HG03175 (cell line): ENCODE data around the gene CACNA2D4.
"Not testable (repeated sequence)": the region's sequence is repeated elsewhere in the genome, so short reads cannot be mapped to it uniquely, and the experiment has no call there.

Experiments
- ATAC-seq: cut with Tn5 transposase; IDR thresholded peaks from one replicate; pipeline ENCODE4 v1.9.1; 2021; ENCODE audit warnings: mild to moderate bottlenecking, moderate library complexity; ENCODE audit not compliant: unreplicated experiment

The CACNA2D4 gene

DNA sequence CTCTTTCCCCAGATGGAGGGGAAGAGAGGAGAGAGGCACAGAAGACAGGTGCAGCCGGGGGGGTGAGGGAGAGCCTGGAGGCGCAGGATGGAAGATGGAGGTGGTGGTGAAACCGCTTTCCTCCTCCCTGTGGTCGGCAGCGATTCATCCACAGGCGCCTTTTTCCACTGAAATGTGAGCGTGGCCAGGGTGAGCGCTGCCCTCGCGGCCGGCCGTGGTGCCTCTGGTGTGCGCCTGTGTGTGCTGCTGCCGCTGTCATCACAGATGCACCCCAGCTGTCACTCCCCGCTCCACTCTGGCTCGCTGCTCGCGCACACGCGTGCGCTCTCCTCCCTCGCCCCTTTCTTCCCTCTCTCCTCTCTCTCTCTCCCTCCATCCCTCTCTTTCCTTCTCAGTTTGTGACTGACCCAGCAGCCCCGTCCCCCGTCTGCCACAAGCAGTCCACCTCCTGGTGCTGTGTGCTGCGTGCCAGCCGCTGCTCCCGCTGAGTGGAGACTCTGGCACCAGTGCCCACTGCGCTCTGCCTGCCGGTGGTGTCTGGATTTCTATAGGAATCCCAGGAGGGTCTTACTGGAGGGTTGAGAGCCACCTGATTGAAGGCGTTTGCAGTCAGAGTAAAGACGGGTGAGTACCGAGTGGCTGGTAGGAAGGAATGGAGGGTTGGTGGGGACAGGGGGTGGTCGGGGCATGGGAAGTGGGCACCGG lies 98.1 kb downstream of the CACNA2D4 start, which contains the start of gene LRTM2:
Gene LRTM2 (plus strand): TSS at position 375 of the 705 bp plus-strand sequence. CDS start 7,584 bp downstream, outside the sequence.
- ATAC-seq, result no peak

GRCh38 chr12:1819571-1819970 lies 98.9 kb downstream of the CACNA2D4 start:
- no peak for ATAC-seq

DNA sequence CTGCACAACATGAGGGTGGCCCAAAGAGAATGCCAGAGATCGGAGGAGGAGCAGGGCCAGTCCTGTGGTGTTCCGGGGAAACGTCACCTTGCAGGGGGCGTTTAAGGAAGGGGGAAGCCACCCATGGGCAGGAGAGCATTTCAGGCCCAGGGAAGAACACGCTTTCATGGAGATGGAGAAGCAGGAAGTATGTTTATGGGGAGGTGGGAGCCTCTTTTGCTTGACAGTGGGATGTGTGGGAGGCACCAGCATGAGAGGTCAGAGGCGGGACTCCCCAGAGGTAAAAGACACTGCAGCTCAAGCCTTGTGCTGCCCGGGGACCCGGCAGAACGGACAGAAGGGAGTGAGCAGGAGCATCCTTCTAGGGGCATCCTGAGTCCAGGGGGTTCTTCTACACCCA lies 99.4 kb downstream of the CACNA2D4 start:
- no peak for ATAC-seq

DNA sequence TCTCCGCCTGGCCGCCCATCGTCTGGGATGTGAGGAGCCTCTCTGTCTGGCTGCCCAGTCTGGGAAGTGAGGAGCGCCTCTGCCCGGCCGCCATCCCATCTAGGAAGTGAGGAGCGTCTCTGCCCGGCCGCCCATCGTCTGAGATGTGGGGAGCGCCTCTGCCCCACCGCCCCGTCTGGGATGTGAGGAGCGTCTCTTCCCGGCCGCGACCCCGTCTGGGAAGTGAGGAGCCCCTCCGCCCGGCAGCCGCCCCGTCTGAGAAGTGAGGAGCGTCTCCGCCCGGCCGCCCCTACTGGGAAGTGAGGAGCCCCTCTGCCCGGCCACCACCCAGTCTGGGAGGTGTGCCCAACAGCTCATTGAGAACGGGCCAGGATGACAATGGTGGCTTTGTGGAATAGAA lies 100.5 kb downstream of the CACNA2D4 start:
- not testable (repeated sequence) for ATAC-seq

GRCh38 chr12:1816730-1817348 lies 101.6 kb downstream of the CACNA2D4 start:
- no peak for ATAC-seq

DNA sequence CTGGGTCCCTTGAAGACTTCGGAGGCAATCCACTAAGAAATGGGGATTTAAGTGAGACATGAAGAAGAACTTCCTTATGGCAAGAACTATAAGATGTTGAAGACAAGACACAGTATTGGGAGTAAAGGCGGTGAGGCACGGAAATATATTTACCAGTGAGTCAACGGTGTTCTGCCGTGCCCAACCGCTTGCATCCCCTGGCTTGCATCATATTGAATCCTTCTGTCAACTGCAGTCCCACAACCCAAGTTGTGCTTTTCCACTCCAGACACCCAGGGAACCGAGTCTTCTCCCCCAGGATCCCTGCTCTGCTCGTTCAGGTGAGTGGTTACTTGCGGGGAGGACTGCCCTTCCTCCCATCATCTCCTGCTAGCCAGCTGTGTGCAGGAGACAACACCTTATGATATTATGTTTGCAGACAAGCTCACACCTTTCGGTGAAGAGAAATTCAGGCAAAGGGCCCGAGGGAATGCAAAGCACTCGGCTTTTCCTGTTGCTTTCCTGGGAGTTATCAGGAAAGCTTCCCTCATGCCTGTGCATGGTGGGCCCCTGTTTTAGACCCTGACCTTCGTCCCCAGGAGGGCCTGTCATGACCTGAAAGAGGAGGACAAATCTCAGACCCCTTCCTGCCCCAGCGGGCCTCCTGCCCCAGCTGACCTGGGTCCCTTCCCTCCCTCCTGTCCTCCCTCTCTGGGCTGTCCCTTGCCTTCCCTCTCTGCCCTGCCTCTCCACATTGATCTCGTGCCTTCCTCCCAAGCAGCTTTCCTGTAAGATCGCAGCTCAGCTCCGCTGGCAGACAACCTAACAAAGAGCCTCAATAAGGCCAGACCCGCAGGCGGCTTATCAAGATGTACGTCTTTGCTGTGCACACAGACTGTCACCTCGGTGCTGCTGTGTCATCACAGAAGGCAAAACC lies 102.4 kb downstream of the CACNA2D4 start:
- ATAC-seq, result no peak

DNA sequence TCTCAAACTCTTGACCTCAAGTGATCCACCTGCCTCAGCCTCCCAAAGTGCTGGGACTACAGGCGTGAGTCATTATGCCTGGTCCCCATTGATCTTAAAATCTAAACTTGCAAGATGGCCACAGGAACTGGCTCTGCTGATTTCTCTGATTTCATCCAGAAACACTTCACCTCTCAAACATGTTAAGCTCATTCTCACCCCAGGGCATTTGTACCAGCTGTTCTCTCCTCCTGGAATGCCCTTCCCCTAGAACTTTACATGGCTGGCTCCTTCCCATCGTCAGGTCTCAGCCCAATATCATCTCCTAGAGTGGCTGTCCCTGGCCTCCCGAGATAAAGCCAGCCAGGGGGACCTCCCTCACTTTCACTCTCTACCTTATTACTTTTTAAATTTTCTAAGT lies 103.3 kb downstream of the CACNA2D4 start:
- ATAC-seq, result no peak

DNA sequence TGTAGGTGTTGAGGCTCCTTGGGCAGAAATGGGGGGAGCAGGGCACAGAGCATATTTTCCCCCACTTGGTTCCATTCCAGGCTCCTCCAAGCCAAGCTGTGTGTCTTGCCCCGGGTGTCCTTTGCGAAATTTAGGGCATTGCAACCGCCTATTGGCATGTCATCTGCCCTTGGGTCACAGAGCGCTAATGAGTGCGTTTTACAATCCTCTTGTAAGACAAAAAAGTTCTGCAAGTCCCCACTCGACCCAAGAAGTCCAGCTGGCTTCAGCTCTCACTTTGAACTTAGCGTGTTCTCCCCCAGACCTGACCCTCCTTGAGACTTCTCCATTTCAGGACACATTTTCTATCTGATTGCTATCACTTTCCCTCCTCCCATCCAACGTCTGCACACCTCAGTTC lies 104.2 kb downstream of the CACNA2D4 start:
- no peak for ATAC-seq

- ATAC-seq, result no peak
Measured at GRCh38 chr12:1812650-1813302, 105.7 kb downstream of the CACNA2D4 start.

GRCh38 chr12:1811948-1812291 lies 106.5 kb downstream of the CACNA2D4 start:
- no peak for ATAC-seq

DNA sequence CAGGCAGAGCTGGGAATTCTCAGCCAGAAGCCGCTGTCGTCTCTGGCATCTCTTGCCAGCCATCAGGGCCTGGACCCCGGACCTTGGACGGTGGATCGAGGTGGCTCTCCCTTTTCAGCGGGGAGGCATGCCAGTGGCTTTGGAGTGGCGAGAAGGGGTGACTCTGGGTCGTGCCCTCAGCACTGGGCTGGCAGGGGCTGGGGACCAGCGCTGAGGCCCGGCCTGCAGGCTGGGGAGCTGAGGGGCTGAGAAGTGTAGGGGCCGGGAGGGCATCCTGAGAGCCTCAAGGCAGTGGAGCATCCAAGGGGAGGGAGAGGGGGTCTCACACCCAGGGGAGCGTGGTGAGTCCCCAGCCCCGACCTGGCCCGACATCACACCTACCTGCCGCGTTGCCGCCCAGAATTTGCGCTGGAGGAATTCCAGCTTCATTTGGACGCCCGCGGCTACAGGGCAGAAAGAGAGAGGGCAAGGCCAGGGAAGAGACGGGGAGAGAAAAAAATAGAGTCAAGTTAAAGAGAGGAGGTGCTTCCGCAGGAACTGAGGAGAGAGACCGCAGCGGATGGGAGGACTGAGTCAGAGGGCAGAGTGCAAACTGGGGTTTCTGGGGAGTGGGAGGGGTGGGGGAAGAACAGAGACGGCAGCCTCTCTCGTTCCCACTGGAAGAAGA lies 107.0 kb downstream of the CACNA2D4 start:
- ATAC-seq, result no peak

DNA sequence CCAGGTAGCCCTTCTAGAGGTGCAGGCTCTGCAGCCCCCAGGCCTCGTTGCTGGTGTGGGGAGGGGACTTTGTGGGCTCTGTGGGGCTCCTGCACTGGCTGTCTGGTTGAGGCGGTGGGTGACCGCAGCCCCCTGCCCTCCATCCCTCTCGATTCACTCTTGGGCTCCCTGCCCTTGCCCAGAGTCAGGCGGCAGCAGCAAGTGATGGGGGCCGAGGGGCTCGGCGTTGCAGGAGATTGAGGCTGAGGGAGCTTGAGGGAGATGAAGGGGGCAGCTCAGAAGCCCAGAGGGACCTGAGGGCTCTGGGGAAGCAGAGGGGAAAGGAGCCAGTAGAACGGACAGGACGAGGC lies 107.5 kb downstream of the CACNA2D4 start:
- no peak for ATAC-seq

DNA sequence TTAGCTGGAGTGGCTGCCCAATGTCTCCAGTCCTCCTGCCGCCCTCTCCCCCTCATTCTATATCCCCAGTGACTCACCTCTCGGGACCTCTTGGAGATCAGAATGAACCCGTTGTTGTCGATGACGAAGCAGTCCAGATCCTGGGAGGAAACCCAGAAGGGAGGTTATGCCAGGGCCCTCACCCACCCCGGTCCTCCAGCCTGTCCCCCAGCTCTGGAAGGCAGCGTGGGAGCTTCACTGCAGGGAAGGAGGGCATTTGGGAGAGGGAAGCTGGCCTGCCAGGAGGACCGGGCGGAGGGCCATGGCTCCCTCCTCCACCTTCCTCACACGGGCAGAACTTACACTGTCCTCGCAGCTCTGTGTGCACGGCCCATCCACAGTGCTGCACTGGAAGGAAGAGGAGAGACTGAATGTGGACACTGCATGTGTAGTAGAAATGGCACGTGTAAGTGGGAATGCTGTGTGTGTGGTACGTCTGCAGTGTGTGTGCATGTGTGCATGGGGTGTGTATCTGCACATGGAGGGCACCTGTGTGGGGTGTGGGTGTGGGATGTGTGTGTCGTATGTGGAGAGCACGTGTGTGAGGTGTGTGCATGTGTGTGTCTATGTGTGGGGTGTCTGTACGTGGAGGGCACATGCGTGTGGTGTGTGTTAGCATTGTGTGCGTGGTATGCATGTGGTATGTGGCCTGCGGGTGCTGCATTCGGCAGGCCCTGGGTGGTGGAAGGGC lies 108.1 kb downstream of the CACNA2D4 start:
- no peak for ATAC-seq

DNA sequence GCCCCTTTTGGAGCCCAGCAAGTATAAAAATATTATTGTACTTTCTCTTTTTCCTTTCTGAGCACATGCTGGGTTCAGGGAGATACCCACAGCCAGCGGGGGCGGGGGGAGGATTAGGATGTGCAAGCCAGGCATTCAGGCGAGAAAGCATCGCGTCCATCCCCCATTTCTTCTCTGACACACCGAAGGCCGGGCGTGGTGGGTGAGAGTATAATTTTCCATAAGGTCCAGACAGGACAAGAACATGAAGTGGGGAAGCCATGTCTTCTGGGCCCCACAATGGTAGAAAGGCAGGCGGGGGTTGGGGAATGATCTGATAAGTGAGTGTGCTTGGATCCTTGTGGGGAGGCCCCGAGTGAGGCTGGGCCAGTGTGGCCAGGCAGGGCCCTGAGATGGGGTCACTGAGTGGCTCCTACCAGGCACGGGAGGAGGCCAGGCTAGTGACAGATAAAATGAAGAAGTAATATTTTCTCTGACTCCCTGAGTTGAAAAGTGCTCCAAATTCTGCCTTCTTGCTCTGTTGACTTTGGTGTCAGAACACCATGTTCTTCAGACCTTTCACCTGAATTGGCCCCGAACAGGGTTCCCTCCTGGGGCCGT lies 108.8 kb downstream of the CACNA2D4 start:
- no peak for ATAC-seq

GRCh38 chr12:1808798-1809480 lies 109.5 kb downstream of the CACNA2D4 start:
- ATAC-seq, result no peak

GRCh38 chr12:1808036-1808797 lies 110.2 kb downstream of the CACNA2D4 start:
- ATAC-seq, result no peak

- ATAC-seq, result no peak
Measured at GRCh38 chr12:1807087-1807860, 111.2 kb downstream of the CACNA2D4 start.
